NCI-H187 treated with DMSO at 0.1 percent for 48 hours (cell line): ENCODE results near the gene SCT.

Experiments
- DNase-seq: peaks from one replicate; lab custom pipeline; 2025; lab: John Stamatoyannopoulos, UW

Gene SCT

GRCh38 chr11:586376-587316 lies 40.3 kb downstream of the SCT start:
- DNase-seq, result no peak

GRCh38 chr11:584287-584686 lies 42.7 kb downstream of the SCT start:
- no peak for DNase-seq

GRCh38 chr11:581752-582151 lies 45.2 kb downstream of the SCT start:
- DNase-seq, result no peak

GRCh38 chr11:581342-581741 lies 45.6 kb downstream of the SCT start:
- DNase-seq, result no peak

- DNase-seq, result no peak
These were observed 47.0 kb downstream of the SCT start for GRCh38 chr11:579830-580601.

- DNase-seq, result no peak
These were observed 48.5 kb downstream of the SCT start for GRCh38 chr11:578276-579035.

- DNase-seq, result no peak
These were observed 49.4 kb downstream of the SCT start for GRCh38 chr11:577611-577894.

- no peak for DNase-seq
These were observed 50.0 kb downstream of the SCT start for GRCh38 chr11:576811-577610.
